ENCODE data around the gene BEST4.

DNA sequence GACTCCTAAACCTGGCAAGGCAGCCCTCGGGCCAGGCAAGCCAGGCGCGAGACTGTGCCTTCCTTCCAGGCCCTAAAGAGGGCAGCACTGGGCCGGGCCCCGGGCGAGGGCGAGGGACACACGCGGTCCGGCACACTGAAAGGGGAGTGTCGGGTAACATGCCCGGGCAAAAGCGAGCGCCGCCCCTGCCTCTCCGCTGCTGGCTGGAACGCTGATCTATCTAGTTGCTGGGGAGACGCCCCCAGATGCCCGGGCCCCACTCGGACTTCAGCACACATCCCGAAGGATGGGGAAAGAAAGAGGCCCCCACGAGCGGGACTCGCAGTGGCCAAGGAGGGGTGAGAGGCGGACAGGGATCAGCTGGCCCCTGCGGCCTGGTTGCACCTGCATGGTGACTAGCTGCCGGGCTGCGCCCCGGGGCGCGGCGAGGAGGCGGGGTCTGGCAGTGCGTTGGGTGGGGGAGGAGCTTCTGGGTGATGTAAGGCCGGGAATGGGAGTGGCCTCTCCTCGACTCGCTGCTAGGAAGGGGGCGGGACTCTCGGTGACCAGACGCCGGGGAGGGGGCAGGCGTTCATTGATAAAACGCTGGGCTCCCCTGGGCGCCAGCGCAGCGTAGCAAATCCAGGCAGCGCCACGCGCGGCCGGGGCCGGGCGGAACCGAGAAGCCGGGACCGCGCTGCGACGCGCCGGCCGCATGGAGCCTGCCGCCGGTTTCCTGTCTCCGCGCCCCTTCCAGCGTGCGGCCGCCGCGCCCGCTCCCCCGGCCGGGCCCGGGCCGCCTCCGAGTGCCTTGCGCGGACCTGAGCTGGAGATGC is 12.0 kb upstream of the BEST4 start, which contains the start of gene PLK3:
- TF ChIP-seq, protein P1, sequence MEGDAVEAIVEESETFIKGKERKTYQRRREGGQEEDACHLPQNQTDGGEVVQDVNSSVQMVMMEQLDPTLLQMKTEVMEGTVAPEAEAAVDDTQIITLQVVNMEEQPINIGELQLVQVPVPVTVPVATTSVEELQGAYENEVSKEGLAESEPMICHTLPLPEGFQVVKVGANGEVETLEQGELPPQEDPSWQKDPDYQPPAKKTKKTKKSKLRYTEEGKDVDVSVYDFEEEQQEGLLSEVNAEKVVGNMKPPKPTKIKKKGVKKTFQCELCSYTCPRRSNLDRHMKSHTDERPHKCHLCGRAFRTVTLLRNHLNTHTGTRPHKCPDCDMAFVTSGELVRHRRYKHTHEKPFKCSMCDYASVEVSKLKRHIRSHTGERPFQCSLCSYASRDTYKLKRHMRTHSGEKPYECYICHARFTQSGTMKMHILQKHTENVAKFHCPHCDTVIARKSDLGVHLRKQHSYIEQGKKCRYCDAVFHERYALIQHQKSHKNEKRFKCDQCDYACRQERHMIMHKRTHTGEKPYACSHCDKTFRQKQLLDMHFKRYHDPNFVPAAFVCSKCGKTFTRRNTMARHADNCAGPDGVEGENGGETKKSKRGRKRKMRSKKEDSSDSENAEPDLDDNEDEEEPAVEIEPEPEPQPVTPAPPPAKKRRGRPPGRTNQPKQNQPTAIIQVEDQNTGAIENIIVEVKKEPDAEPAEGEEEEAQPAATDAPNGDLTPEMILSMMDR (IDR thresholded peaks at IDR 0.05), result peak; percentile 85
- TF ChIP-seq EZH2 (IDR thresholded peaks at IDR 0.05; ENCODE audit: borderline replicate concordance, insufficient read depth, low read depth, low read length, poor library complexity, severe bottlenecking), result no peak
